Measurements from ENCODE around the gene PAPPA2.
"Not testable (repeated sequence)": the region's sequence is repeated elsewhere in the genome, so short reads cannot be mapped to it uniquely, and the experiment has no call there.

Gene PAPPA2, protein sequence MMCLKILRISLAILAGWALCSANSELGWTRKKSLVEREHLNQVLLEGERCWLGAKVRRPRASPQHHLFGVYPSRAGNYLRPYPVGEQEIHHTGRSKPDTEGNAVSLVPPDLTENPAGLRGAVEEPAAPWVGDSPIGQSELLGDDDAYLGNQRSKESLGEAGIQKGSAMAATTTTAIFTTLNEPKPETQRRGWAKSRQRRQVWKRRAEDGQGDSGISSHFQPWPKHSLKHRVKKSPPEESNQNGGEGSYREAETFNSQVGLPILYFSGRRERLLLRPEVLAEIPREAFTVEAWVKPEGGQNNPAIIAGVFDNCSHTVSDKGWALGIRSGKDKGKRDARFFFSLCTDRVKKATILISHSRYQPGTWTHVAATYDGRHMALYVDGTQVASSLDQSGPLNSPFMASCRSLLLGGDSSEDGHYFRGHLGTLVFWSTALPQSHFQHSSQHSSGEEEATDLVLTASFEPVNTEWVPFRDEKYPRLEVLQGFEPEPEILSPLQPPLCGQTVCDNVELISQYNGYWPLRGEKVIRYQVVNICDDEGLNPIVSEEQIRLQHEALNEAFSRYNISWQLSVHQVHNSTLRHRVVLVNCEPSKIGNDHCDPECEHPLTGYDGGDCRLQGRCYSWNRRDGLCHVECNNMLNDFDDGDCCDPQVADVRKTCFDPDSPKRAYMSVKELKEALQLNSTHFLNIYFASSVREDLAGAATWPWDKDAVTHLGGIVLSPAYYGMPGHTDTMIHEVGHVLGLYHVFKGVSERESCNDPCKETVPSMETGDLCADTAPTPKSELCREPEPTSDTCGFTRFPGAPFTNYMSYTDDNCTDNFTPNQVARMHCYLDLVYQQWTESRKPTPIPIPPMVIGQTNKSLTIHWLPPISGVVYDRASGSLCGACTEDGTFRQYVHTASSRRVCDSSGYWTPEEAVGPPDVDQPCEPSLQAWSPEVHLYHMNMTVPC (N-terminal part only)

DNA sequence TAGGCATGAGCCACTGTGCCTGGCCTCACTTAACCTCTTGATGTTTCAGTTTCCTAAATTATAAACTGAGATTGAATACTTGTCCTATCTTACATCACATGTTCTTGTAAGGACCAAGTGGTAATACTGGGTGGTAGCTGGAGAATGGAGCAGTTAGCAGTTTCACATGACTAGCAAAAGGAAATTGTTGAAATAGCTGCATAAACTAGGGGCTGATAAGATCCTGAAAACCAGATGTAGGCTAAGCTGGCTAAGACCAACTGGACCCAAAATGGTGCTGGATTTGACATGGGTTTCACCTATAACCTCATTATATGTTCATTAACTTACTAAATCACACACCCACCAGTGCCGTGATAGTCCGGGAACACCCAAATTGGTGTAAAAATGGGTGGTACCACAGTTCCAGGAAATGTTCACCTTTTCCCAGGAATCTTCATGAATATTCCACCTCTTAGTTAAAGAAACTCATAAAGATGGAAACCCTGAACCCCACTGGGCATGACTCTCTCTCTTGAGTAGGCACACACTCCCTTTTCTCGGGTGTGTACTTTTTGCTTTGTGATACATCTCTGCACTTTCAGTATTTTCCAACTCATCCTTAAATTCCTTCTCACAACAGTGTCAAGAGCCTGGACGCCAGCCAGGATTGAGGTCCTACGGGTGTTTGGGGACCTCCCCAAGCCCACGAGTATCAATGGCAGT is at the start of gene PAPPA2:
Gene PAPPA2, plus strand, starts transcription at position 502 of the 705 bp plus-strand sequence. CDS start 93,148 bp downstream, outside the sequence.
- DNase-seq (ENCODE audit: low read depth, low spot score): no peak

DNA sequence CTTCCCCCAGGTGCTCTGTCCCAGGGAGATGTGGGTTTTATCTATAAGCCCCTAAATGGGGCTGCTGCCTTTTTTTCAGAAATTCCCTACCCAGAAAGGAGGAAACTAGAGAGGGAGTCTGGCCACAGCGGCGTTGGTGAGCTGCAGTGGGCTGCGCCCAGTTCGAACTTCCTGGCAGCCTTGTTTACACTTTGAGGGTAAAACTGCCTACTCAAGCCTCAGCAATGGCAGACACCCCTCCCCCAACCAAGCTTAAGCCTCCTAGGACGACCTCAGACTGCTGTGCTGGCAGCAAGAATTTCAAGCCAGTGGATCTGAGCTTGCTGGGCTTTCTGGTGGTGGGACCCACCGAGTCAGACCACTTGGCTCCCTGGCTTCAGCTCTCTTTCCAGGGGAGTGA is 46.2 kb upstream of the PAPPA2 start:
- no peak for DNase-seq (ENCODE audit: low read depth, low spot score)

DNA sequence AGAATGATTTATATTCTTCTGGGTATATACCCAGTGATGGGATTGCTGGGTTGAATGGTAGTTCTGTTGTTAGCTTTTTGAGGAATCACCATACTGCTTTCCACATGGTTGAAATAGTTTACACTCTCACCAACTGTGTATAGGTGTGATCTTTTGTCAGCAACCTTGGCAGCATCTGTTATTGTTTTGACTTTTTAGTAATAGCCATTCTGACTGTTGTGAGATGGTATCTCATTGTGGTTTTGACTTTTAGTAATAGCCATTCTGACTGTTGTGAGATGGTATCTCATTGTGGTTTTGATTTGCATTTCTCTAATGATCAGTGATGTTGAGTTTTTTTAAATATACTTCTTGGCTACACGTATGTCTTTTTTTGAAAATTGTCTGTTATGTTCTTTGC is 43.4 kb upstream of the PAPPA2 start:
- not testable (repeated sequence) for DNase-seq (ENCODE audit: low read depth, low spot score)

DNA sequence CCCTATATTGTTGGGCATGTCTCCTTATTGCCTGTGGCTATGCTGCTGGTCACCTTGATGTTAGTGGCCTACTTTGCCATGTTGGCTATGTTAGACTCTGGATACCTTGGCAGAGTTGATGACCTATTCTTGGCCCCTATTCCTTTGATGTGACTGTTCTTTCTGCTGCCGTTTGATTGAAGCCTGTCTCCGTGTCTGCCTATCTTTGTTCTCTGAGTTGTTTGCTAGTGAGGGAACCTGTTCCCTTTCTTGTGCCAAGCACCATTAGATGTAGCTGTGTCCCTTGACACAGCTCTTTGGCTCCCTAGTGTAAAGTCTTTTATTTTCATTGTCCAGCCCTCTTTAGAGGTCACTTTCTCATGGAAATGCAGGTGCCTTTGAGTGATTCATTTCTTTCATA is 28.7 kb upstream of the PAPPA2 start:
- no peak for DNase-seq (ENCODE audit: low read depth, low spot score)

DNA sequence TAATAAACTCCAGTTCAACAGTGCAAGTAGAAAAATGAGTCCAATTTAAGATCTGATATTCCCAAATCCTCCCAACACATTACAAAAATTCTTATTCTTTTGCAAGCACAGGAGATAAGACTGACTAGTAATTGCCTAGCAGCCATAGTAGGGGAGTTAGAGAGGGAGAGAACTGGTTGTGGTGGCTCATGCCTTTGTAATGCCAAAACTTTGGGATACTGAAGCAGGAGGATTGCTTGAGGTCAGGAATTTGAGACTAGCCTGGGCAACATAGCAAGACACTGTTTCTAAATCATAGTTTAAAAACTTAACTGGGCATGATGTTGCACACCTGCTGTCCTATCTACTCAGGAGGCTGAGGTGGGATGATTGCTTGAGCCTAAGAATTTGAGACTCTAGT is 26.7 kb upstream of the PAPPA2 start:
- DNase-seq (ENCODE audit: low read depth, low spot score): no peak

DNA sequence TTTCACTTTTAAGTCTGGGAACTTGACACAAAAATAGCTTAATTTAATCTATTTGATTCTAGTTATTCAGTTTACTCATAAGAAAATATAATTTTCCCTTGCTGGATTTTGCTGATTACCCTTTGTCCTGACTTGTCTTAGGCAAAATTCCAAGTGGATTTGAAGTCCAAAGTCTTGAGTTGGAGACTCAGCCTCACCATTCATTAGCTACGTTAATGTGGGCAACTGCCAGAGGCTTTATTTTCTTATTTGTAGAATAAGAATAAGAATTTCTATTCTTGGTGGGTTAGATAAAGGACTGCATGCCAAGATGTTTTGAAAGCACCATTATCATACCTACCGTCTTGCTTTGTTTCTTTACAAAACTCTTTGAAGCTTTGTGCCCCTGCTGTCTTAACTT is 22.8 kb upstream of the PAPPA2 start:
- no peak for DNase-seq (ENCODE audit: low read depth, low spot score)

DNA sequence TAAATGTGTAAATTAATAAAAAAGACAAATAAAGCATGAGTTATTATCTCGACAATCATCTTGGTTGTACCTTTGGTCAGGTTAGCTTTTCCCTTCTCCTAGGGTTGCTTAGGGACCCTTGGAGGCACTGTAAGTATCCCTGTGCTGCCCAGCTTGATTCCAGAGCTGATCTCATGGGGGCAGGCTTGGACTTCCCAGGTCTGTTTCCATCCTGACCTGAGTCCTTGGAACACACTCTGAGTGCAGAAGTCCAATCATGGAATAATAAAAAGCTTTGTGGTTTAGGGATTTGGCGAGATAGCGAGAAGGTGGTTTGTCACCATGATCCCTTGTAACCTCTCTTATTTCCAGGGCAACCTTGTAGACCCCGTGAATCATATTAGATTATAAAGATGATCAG is 18.7 kb upstream of the PAPPA2 start:
- DNase-seq (ENCODE audit: low read depth, low spot score): no peak

DNA sequence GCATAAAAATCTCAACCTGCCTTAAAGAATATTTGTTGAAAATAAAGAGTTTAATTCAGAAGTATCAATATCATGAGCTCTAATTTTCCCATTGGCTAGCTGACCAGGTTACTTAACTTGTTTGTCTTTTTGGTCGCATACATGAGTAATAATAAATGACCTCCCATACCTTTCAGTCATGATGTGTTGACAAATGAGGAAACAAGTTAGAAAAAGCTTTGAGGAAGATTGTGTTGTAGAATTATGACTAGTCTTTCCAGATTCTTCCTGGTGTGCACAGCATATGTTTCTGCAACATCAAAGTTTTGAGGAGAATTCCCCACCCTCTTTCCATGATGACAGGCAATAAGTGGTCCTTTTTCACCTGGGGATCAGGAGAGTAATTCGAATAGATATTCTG is 17.6 kb upstream of the PAPPA2 start:
- DNase-seq (ENCODE audit: low read depth, low spot score): no peak

DNA sequence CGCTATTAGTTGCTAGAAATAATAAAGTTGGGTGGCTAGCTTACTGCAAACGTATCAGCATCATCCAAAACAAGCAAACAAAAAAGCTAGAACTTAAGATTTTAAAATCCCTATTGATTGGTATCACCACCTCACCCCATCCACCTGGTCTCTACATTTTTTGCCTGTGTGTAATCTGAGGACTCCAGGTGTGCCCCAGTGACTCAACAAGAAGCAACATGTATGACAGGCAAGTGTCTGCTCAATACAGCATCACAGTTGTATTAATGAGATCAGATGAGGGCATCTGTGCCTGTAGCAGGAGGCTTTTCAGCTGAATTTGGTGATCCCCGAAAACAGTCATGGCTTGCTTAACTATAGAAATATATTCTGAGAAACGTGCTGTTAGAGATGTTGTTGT is 14.6 kb upstream of the PAPPA2 start:
- no peak for DNase-seq (ENCODE audit: low read depth, low spot score)

DNA sequence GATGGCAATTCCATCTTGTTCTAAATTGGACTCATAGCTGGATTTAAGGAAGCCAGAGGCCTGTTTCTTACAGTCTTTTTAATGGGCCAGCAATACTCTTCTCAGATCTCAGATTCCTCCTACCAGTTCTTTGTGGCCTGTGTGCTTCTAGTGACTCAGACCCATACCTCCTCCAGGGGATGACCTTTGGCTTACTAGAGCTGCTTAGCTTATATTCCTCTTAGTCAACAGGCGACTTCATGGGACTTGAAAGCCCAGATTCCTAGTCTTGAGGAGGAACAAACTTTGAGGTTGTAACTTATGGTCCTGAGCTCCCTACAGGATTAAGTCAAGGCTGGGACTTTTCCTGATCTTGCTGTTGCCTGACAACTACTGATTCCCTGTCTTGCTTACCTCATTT is 12.4 kb upstream of the PAPPA2 start:
- no peak for DNase-seq (ENCODE audit: low read depth, low spot score)

DNA sequence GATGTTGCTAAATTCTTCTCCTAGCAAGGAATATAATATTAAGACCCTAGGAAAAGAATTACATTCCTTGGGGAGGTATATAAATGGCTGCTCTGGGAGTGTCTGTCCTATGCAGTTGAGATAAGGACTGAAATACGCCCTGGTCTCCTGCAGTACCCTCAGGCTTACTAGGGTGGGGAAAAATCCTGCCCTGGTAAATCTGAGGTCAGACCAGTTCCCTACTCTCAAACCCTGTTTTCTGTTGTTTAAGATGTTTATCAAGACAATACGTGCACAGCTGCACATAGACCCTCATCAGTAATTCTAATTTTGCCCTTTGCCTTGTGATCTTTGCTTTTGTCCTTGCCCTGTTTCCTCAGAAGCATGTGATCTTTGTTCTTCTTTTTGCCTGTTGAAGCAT is 11.2 kb upstream of the PAPPA2 start:
- not testable (repeated sequence) for DNase-seq (ENCODE audit: low read depth, low spot score)

DNA sequence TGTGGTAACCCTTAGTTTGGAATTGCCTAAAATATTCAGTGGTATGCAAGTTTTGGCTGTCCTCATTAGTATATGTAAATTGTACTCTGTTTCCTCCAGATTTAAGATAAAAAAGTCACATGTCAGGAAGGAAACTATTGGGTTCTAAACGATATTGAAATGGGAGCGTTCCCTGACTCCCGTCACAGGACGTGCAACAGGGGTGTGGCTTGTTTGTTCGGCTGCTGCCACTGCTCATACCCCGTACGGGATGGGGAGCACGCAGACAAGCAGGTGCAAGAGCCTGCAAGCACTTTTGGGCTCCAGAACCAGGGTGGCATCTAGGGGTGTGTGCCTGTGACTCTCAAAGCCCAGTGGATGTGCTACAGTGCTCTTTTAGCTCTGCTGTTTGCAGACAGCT is 6.2 kb upstream of the PAPPA2 start:
- DNase-seq (ENCODE audit: low read depth, low spot score): no peak

DNA sequence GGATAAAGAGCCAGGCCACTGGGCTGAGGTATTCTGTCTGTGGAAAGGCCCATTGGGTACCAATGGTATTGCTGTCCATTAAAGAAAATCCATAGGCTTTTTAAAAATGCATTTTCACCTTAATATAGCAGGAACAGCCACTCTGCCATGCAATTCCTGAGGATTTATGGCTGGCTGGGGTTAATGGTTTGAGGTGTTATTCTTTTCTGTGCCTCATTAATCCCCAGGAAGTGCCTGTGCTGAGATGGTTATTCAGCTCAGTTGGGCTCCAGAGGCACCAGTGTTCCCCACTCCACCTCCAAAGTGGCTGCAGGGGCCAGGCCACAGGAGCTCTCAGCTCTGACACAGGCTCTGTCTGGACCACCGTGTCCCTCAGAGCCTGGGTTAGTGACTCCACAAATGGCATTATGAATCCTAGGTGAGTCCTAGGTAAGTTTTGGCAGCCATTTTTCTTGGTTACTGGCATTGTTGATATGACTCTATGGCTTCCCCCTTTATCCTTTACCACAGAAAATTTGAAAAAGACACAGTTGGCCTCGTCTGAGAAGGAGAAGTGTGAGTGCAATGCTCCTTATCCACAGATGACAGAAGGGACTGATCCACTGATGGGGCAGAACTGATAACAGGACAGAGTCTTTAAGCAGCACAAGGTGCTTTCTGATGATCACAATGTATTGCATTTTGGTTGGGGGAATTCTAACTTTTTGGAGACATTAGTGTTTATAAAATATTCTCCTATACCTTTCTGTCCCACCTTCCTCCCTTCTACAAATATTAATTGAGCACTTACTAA is 2.2 kb upstream of the PAPPA2 start:
- no peak for DNase-seq (ENCODE audit: low read depth, low spot score)

DNA sequence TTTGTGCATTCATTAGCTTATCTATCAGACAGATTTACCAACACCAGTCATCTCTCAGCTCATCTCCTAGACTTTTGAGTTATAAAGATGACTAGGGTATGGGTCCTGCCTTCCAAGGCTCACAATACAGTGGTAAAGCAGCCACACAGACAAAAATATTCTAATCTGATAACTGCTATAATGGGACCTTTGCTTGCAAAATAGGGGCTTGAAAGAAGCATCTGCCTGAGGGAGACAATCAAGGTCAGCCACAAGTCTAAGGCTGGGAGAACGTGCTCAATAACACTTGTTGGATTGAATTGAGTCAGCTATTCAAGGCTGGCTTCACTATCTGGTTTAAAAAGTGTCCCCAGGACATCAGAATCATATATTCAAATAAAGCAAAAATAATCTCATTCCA is 1.4 kb upstream of the PAPPA2 start:
- no peak for DNase-seq (ENCODE audit: low read depth, low spot score)

DNA sequence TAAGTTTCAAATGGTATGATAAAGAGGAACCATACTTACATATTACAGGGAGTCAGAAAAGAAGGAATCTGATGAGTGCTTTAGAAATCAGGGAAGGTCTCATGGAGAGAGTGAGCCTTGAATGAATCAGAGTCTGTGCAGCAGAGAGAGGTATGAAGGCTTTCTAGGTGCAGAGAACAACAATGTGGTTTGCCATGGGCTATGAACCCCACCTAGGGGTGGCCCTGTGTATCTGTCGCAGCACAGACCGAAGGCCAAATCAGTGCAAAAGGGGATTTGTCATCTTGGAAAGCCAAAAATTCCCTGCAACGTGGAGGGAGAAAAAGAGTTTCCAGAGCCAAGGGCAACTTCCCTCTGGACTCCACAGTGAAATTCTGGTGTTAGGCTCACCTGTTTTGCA is 3.5 kb downstream of the PAPPA2 start:
- DNase-seq (ENCODE audit: low read depth, low spot score): no peak

DNA sequence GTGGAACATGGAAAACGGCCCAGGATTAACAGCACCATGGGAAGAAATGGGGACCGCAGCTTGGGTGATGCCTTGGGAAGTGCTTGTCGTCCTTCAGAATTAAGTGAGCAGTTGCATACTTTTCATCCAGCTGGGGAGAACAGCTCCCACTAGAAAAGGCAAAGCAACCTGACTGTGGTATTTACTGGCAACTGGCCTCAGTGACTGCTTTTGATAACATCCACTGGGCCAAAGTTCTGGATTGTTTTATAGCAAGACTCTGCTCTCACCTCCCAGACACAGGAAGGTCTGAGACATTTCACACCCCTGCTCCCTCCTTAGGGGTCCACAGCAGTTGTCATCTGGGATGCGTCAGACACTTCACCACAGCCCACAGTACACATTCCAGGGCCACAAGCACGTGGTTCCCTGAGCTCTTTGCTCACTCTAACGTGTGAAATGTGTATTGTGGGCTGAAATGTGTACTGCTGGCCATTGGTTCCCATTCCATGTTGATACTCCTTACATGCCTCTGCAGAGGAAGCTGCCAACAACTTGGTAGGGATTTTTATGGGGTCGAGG is 6.6 kb downstream of the PAPPA2 start:
- no peak for DNase-seq (ENCODE audit: low read depth, low spot score)

DNA sequence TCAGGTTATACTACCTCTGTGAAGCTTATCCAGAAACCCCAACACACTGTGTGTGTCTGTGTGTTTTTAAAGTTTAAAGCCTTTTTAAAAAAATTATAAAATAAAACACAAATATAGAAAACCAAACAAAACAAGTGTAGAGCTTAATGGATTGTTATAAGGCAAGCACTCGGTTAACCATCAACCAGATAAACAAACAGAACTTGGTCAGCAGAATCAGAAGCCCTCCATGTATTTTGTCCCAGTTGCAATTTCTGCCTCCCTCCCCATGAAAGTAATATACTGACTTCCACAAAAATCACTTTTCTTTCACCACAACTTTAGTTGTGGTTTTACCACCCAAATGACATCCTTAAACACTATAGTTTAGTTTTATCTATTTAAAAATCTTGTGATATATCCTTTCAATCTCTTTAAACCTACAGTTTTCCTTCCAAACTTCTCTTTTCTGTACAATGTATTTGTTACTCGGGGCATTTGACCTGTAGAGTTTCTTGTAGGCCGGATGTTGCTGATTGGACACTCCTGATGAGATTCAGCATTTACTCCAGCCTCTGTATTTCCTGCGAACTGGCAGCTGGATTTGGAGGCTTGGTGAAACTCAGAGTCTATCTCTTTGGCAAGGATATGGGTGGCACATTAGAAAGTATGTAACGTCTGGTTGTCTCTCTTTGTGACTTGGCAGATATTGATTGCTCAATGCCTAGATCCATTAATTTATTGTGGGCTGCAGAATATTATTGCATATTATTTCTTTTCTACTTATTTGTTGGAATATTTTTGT is 8.6 kb downstream of the PAPPA2 start:
- DNase-seq (ENCODE audit: low read depth, low spot score): no peak

DNA sequence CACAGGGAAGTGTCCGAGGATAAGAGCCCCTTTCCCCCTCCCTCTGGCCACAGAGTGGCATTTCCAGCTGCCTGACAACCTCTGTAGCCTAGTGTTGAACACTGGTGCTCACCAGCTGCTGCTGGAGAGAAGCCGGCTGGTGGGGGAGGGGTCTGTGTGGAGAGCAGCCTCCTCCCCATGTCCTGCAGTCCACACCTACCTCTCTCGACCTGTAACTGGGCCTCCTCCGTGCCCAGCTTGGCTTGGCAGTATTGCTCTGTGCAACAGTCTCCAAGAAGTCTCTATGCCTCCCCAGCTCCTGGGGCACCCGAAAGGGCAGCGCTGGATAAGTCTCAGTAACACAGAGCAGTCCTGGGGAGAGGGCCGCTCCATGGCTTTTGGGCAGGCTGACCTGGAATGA is 17.0 kb downstream of the PAPPA2 start:
- DNase-seq (ENCODE audit: low read depth, low spot score): no peak

DNA sequence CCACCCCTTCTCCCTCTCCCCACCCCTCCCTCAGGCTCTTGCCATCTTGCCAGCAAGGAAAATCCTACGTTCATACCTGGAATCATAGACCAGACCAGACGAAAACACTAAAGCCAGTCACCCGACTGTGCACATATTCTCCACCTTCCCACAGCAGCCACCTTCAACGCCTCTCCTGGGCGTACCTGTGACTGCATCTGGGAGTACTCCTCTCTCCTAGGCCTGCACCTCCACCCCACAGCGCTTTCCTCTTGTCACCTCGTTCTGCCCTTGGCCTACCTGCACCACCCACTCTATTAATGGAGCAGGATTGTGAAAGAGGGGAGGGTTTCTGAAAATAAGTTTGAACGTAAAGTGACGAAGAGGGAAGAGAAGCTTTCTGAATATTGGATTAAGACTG is 17.8 kb downstream of the PAPPA2 start:
- DNase-seq (ENCODE audit: low read depth, low spot score): no peak

DNA sequence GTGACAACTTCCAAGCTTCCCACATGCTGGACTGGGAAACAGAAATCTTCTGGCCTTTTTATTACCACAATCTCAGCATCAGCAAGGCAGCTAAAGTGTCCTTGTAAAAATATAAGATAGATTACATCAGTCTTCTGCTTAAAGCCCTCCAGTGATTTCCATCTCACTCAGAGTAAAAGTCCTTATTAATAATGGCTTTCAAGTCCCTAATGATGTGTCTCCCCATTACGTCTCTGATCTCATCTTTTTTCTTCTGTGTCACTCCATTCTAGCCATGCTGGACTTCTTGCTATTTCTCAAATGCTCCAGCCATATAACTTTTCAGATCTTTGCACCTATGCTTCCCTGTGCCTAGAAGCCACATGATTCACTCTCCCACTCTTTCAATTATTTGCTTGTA is 22.1 kb downstream of the PAPPA2 start:
- no peak for DNase-seq (ENCODE audit: low read depth, low spot score)

Measured in activated CD4-positive, CD25-positive, alpha-beta regulatory T cell treated with anti-CD3 and anti-CD28 coated beads, Interleukin-2, amount 50 U/mL, for 16 hours (primary cell).